ENCODE results near the gene LRRK1. TPM values are rescaled to one million over a fixed set of nuclear protein-coding genes. Genes with fewer than 3 reads are reported as not detected.

Gene LRRK1
- total and polyA plus RNA-seq, 2 experiments from 2014 or later = 2.6 to 4.5 TPM

GRCh38 chr15:100902436-100903167, 16.6 kb upstream of the LRRK1 start:
- no peaks in the 10 kb centered on the region for H3K9me2 ChIP-seq (ENCODE audit: insufficient read depth)
- DNase-seq (ENCODE audit: low spot score) = no peak

More at GRCh38 chr15:100902436-100903167, 16.6 kb upstream of the LRRK1 start:
- H3K27me3 Mint-ChIP-seq (ENCODE audit: insufficient read depth, low read depth, poor library complexity) = peaks cover 9% of the 10 kb centered on the region
- no peaks in the 10 kb centered on the region for H3K36me3 Mint-ChIP-seq (ENCODE audit: low read depth)
- peaks cover 14% of the 10 kb centered on the region for H3K4me1 Mint-ChIP-seq
- Histone ChIP-seq H3K4me3 (no peak overlapping the region), H3F3A (replicated peaks; ENCODE audit: low read depth) (no peaks in the 10 kb centered on the region), H2AFZ (no peak overlapping the region), H3K4me1 (ENCODE audit: insufficient read depth) (no peaks in the 10 kb centered on the region; the same call in 1 of the 2 replicates), H4K20me1 (replicated peaks; ENCODE audit: insufficient read depth) (no peaks in the 10 kb centered on the region), H3K27me3 (ENCODE audit: insufficient read depth) (no peaks in the 10 kb centered on the region), H3K36me3 (ENCODE audit: insufficient read depth) (no peaks in the 10 kb centered on the region), H3K4me2 (no peak overlapping the region), H3K27ac (ENCODE audit: low read depth) (no peak overlapping the region), H3K79me2 (replicated peaks; ENCODE audit: insufficient read depth) (no peaks in the 10 kb centered on the region)
- no peak for ATAC-seq
- H3K27ac Mint-ChIP-seq = no peak overlapping the region
- H3K4me3 Mint-ChIP-seq = no peak overlapping the region
- no peaks in the 10 kb centered on the region for H3K9me3 Mint-ChIP-seq
- TF ChIP-seq STAT1 (IDR thresholded peaks at IDR 0.05; ENCODE audit: unreplicated experiment) (no peak), CREB1 (CRISPR knock-in tag; IDR thresholded peaks at IDR 0.05; ENCODE audit: low read depth) (no peak), CTCF (conservative IDR thresholded peaks at IDR 0.05; ENCODE audit: low read depth in 2 of 2) (no peak), ZNF462 (CRISPR knock-in tag; IDR thresholded peaks at IDR 0.05) (no peak), EZH2phosphoT487 (IDR thresholded peaks at IDR 0.05; ENCODE audit: unreplicated experiment) (no peak)

Measured in GM23338 (cell line).